K562 (cell line): ENCODE measurements around the gene RNGTT. TPM values are rescaled to one million over a fixed set of nuclear protein-coding genes. Genes with fewer than 3 reads are reported as not detected.

ENCODE experiments used
- ARNT ChIP-seq, 2 experiments: fragments of 450-650 bp; IDR thresholded peaks; 2 replicates each; pipeline ENCODE4 v1.6.1; 2016; ENCODE audit warnings: mild to moderate bottlenecking in 1 of 2
- CTCF ChIP-seq, 3 experiments: IDR thresholded peaks in 2 of 3; conservative IDR thresholded peaks in 1 of 3; 2 replicates each; pipeline ENCODE4 v1.5.1; 2011 to 2012; ENCODE audit warnings: low read length in 3 of 3, mild to moderate bottlenecking in 3 of 3, control low read depth in 2 of 3, improper control_type of control experiment in 1 of 3, inconsistent platforms in 1 of 3, low read depth in 1 of 3, mixed read lengths in 1 of 3, moderate library complexity in 1 of 3; ENCODE audit not compliant: insufficient read depth in 2 of 3
- ELF4 ChIP-seq: fragments of 450-650 bp; formaldehyde crosslinking; IDR thresholded peaks from 2 replicates; pipeline ENCODE4 v1.4.0; 2022; ENCODE audit warnings: missing genetic modification characterization
- ETV5 ChIP-seq: sonication (generic); formaldehyde crosslinking; IDR thresholded peaks from 2 replicates; pipeline ENCODE4 v1.4.0; 2020; ENCODE audit warnings: low read depth, mild to moderate bottlenecking, missing genetic modification reagents
- HINFP ChIP-seq: fragments of 450-650 bp; conservative IDR thresholded peaks from 2 replicates; pipeline ENCODE4 v1.6.1; 2016; ENCODE audit warnings: missing genetic modification characterization, low read depth, mild to moderate bottlenecking, control low read depth, missing compliant biosample characterization
- MXI1 ChIP-seq: IDR thresholded peaks from 2 replicates; pipeline ENCODE4 v1.6.1; 2011; ENCODE audit warnings: low read depth, mild to moderate bottlenecking, improper control_type of control experiment, low read length
- NCOA6 ChIP-seq: fragments of 450-650 bp; IDR thresholded peaks from 2 replicates; pipeline ENCODE4 v1.6.1; 2017; ENCODE audit warnings: mild to moderate bottlenecking
- PHF20 ChIP-seq: fragments of 450-650 bp; IDR thresholded peaks from 2 replicates; pipeline ENCODE4 v1.6.1; 2018; ENCODE audit not compliant: partially characterized antibody
- POLR2G ChIP-seq: fragments of 200-400 bp; formaldehyde crosslinking; IDR thresholded peaks from 2 replicates; pipeline ENCODE4 v1.6.1; 2017; ENCODE audit warnings: low read depth, mild to moderate bottlenecking, antibody characterized with exemption, low read length, moderate library complexity
- TRIM25 ChIP-seq: fragments of 450-650 bp; IDR thresholded peaks from 2 replicates; pipeline ENCODE4 v1.7.0; 2016; ENCODE audit warnings: borderline replicate concordance
- USF2 ChIP-seq: sonication (generic); formaldehyde crosslinking; IDR thresholded peaks from 2 replicates; pipeline ENCODE4 v1.5.0; 2020; ENCODE audit warnings: missing genetic modification reagents
- ZNF518B ChIP-seq: fragments of 250-450 bp; sonication (Bioruptor Pico); IDR thresholded peaks from 2 replicates; pipeline ENCODE4 v1.5.0; 2021; ENCODE audit warnings: mild to moderate bottlenecking, moderate library complexity
- ZNF584 ChIP-seq: fragments of 200-800 bp; sonication (Bioruptor generic); IDR thresholded peaks from 2 replicates; pipeline ENCODE4 v1.6.1; 2016; ENCODE audit warnings: low read depth, mild to moderate bottlenecking, missing genetic modification characterization, missing compliant biosample characterization
- ZNF644 ChIP-seq: fragments of 200-800 bp; sonication (Bioruptor generic); IDR thresholded peaks from 2 replicates; pipeline ENCODE4 v1.6.1; 2016; ENCODE audit warnings: low read depth, missing genetic modification characterization, missing compliant biosample characterization
- ZNF75A ChIP-seq: fragments of 450-650 bp; formaldehyde crosslinking; IDR thresholded peaks from 2 replicates; pipeline ENCODE4 v1.4.0; 2020; ENCODE audit warnings: mild to moderate bottlenecking
- polyA plus RNA-seq, 8 experiments: library from polyadenylated mRNA; depleted of rRNA in 4 of 8; stranded (reverse) in 5 of 8; unstranded in 3 of 8; fragments of >200 nt; fragmentation: Nextera tagmentation in 2 of 8; fragmentation: Illumina TruSeq in 1 of 8; extraction: Ambion mirVana in 2 of 8; extraction: Trizol in 1 of 8; gene quantifications; 2 replicates each; pipeline versions ENCODE4 v1.2.1 to v1.2.3, GENCODE V29; 2011 to 2014; ENCODE audit warnings: inconsistent platforms in 1 of 8, missing spikeins in 1 of 8
- total RNA-seq, 7 experiments: library from RNA; depleted of rRNA in 6 of 7; stranded (reverse); fragments of >200 nt in 6 of 7; fragmentation: Illumina TruSeq in 2 of 7; extraction: Trizol in 2 of 7; gene quantifications; 2 replicates each; pipeline versions ENCODE4 v1.2.1 to v1.2.3, GENCODE V29; 2011 to 2021; ENCODE audit warnings: low replicate concordance in 1 of 7

Gene RNGTT
- total and polyA plus RNA-seq, 9 of the 15 experiments (the other 6 are each of a cell fraction or from before 2014, with no cell fraction given) = 6.1 to 31.7 (median 19.5) TPM

GRCh38 chr6:88963139-88964090, at the start of gene RNGTT (continued):
- TF ChIP-seq TRIM25 (no peak), ZNF75A (CRISPR knock-in tag) (no peak), ETV5 (CRISPR knock-in tag) (peak; percentile 91), ELF4 (CRISPR knock-in tag) (0 out of 2 replicates have a peak, but pooled peaks have one; percentile 20), ZNF584 (CRISPR knock-in tag) (no peak), POLR2G (peak; percentile 86), MXI1 (no peak), NCOA6 (no peak), ZNF644 (no peak), USF2 (CRISPR knock-in tag) (no peak), PHF20 (peak; percentile 88), ARNT (IDR thresholded peaks at IDR 0.05) (0 out of 4 replicates have a peak, but pooled peaks of 1 of the 2 experiments have one; percentile 43), ZNF518B (CRISPR knock-in tag) (no peak), HINFP (no peak), CTCF (IDR thresholded peaks at IDR 0.05 in 2 of 3, conservative IDR thresholded peaks at IDR 0.05 in 1 of 3; ENCODE audit: insufficient read depth in 2 of 3, low read depth in 1 of 3, low read length in 3 of 3) (0 out of 6 replicates have a peak, but pooled peaks of 1 of the 3 experiments have one; percentile 5)
